DND-41 (cell line): ENCODE results near the gene TFDP2.
"Not testable (repeated sequence)": the region's sequence is repeated elsewhere in the genome, so short reads cannot be mapped to it uniquely, and the experiment has no call there.

Experiments used
- ATAC-seq: fragments of 200-7000 bp; cut with Tn5 transposase; 3 replicates; pipeline ENCODE4 v1.9.1; 2021; ENCODE audit warnings: low read depth; ENCODE audit not compliant: insufficient read depth
- DNase-seq: peaks from one replicate; pipeline ENCODE4 v3.0.0-alpha.2; 2020
- H2AFZ ChIP-seq: 2 replicates; pipeline ENCODE4 v1.6.0; 2012; ENCODE audit warnings: low read depth, low read length
- H3K27ac ChIP-seq: 2 replicates; pipeline ENCODE4 v1.5.1; 2012; ENCODE audit warnings: low read length, inconsistent platforms
- H3K27me3 ChIP-seq: fragments of 200-600 bp; sonication (generic); 2 replicates; pipeline ENCODE4 v1.6.0; 2012; ENCODE audit warnings: low read length, mild to moderate bottlenecking, inconsistent platforms; ENCODE audit not compliant: insufficient read depth, poor library complexity
- H3K36me3 ChIP-seq: 2 replicates; pipeline ENCODE4 v1.5.1; 2012; ENCODE audit warnings: low read length, inconsistent platforms; ENCODE audit not compliant: insufficient read depth
- H3K4me1 ChIP-seq: 2 replicates; pipeline ENCODE4 v1.5.1; 2012; ENCODE audit warnings: mild to moderate bottlenecking, low read length; ENCODE audit not compliant: insufficient read depth
- H3K4me2 ChIP-seq: 2 replicates; pipeline ENCODE4 v1.6.0; 2012; ENCODE audit warnings: mild to moderate bottlenecking, moderate library complexity, low read length, inconsistent platforms; ENCODE audit not compliant: insufficient read depth
- H3K4me3 ChIP-seq, 2 experiments: fragments of 200-600 bp in 1 of 2; shearing (Covaris generic) in 1 of 2; 2 replicates each; pipeline ENCODE4 v1.5.1; 2012 to 2016; ENCODE audit warnings: inconsistent platforms in 2 of 2, low read length in 2 of 2, mild to moderate bottlenecking in 2 of 2, low read depth in 1 of 2, moderate library complexity in 1 of 2
- H3K79me2 ChIP-seq: 2 replicates; pipeline ENCODE4 v1.6.0; 2012; ENCODE audit warnings: low read length, inconsistent platforms; ENCODE audit not compliant: insufficient read depth
- H3K9ac ChIP-seq: 2 replicates; pipeline ENCODE4 v1.6.0; 2012; ENCODE audit warnings: low read depth, mild to moderate bottlenecking, inconsistent platforms, low read length, moderate library complexity
- H3K9me3 ChIP-seq: 2 replicates; pipeline ENCODE4 v1.5.1; 2012; ENCODE audit warnings: low read length, moderate library complexity, mild to moderate bottlenecking, inconsistent platforms; ENCODE audit not compliant: insufficient read depth, severe bottlenecking
- H4K20me1 ChIP-seq: 2 replicates; pipeline ENCODE4 v1.6.0; 2012; ENCODE audit warnings: low read length; ENCODE audit not compliant: insufficient read depth
- CTCF ChIP-seq: IDR thresholded peaks from 2 replicates; pipeline ENCODE4 v1.5.1; 2012; ENCODE audit warnings: borderline replicate concordance, low read length, moderate library complexity, mild to moderate bottlenecking; ENCODE audit not compliant: poor library complexity, severe bottlenecking; ENCODE audit errors: extremely low read depth
- EZH2 ChIP-seq: IDR thresholded peaks from 3 replicates; pipeline ENCODE4 v1.6.1; 2012; ENCODE audit warnings: borderline replicate concordance, low read depth, mild to moderate bottlenecking, moderate library complexity, low read length, inconsistent platforms; ENCODE audit not compliant: severe bottlenecking

TFDP2 gene

GRCh38 chr3:142077859-142078500 is 71.4 kb downstream of the TFDP2 start:
- Histone ChIP-seq H3K27ac (peak overlapping the region; percentile 29), H2AFZ (no peak overlapping the region), H3K4me1 (peaks cover 3% of the 10 kb centered on the region; the same call in 1 of the 2 replicates), H3K9ac (no peak overlapping the region), H3K27me3 (no peaks in the 10 kb centered on the region), H3K79me2 (peaks cover 17% of the 10 kb centered on the region), H3K9me3 (no peaks in the 10 kb centered on the region), H4K20me1 (no peaks in the 10 kb centered on the region), H3K4me3 (no peak overlapping the region), H3K36me3 (peaks cover 13% of the 10 kb centered on the region), H3K4me2 (no peak overlapping the region)
- no peak for TF ChIP-seq CTCF
- TF ChIP-seq EZH2 = no peak
- DNase-seq (no peak), ATAC-seq (peak; percentile 24; the same call in 1 of the 3 replicates)

- no peak for DNase-seq
- Histone ChIP-seq H2AFZ (no peak overlapping the region), H3K4me2 (no peak overlapping the region), H3K4me1 (peaks cover 3% of the 10 kb centered on the region; the same call in 1 of the 2 replicates), H3K36me3 (peaks cover 13% of the 10 kb centered on the region), H3K27me3 (no peaks in the 10 kb centered on the region), H3K9ac (no peak overlapping the region), H3K79me2 (peaks cover 13% of the 10 kb centered on the region), H3K9me3 (no peaks in the 10 kb centered on the region), H3K27ac (peak overlapping the region; percentile 29), H3K4me3 (no peak overlapping the region), H4K20me1 (no peaks in the 10 kb centered on the region)
- TF ChIP-seq EZH2 (no peak), CTCF (no peak)
- ATAC-seq = no peak
Measured at GRCh38 chr3:142077155-142077858, 72.0 kb downstream of the TFDP2 start.

- ATAC-seq, H3K27ac ChIP-seq, H3K4me1 ChIP-seq: not testable (repeated sequence)
Measured at GRCh38 chr3:142075656-142076055, 73.7 kb downstream of the TFDP2 start.

GRCh38 chr3:142072816-142073215 is 76.5 kb downstream of the TFDP2 start:
- Histone ChIP-seq H3K36me3 (peaks cover 6% of the 10 kb centered on the region), H3K27me3 (no peaks in the 10 kb centered on the region), H3K9me3 (no peaks in the 10 kb centered on the region), H3K9ac (no peak overlapping the region), H4K20me1 (no peaks in the 10 kb centered on the region), H3K4me2 (no peak overlapping the region), H3K4me3 (no peak overlapping the region), H3K27ac (no peak overlapping the region), H3K4me1 (peaks cover 6% of the 10 kb centered on the region; the same call in 1 of the 2 replicates), H2AFZ (no peak overlapping the region), H3K79me2 (peaks cover 5% of the 10 kb centered on the region; the same call in 1 of the 2 replicates)
- TF ChIP-seq CTCF (no peak), EZH2 (no peak)
- ATAC-seq (no peak), DNase-seq (no peak)

More at GRCh38 chr3:142075656-142076055, 73.7 kb downstream of the TFDP2 start:
- not testable (repeated sequence) for H3K9me3 ChIP-seq, H4K20me1 ChIP-seq, H2AFZ ChIP-seq, H3K27me3 ChIP-seq, H3K79me2 ChIP-seq, H3K4me3 ChIP-seq, H3K9ac ChIP-seq, H3K4me2 ChIP-seq, DNase-seq
- peaks cover 13% of the 10 kb centered on the region for H3K36me3 ChIP-seq
